ENCODE results near the gene NFKB1.
"Not testable (repeated sequence)": the region's sequence is repeated elsewhere in the genome, so short reads cannot be mapped to it uniquely, and the experiment has no call there.

NFKB1 gene

DNA sequence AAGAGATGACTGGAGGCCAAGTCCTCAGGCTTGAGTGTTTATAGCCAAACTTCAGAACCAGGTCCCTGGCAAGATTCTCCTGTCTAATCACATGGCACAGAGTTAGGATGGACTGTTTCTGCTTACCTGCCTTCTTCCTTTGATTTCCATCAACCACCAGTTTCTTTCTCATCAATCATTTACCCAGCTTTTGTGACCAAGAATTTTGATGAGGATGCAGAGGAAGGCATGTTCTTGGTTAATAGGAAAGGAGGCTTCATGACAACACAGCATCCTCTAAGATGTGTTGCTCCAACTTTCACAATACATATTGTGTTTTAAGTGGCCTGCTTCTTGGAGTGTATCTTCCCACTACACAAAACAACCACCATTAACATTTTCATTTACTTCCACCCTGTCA lies 65.3 kb downstream of the NFKB1 start:
- DNase-seq (ENCODE audit: extremely low spot score) = no peak
- POLR2A ChIA-PET = no interaction called here
- TF ChIP-seq HDGF (IDR thresholded peaks at IDR 0.05; ENCODE audit: borderline replicate concordance) (no peak), LEF1 (IDR thresholded peaks at IDR 0.05; ENCODE audit: borderline replicate concordance) (no peak), ARNT (IDR thresholded peaks at IDR 0.05) (no peak), FOXA1 (IDR thresholded peaks at IDR 0.05) (no peak), FOXM1 (IDR thresholded peaks at IDR 0.05; ENCODE audit: borderline replicate concordance) (no peak), FOXK2 (IDR thresholded peaks at IDR 0.05) (no peak), ZNF384 (IDR thresholded peaks at IDR 0.05) (no peak)

DNA sequence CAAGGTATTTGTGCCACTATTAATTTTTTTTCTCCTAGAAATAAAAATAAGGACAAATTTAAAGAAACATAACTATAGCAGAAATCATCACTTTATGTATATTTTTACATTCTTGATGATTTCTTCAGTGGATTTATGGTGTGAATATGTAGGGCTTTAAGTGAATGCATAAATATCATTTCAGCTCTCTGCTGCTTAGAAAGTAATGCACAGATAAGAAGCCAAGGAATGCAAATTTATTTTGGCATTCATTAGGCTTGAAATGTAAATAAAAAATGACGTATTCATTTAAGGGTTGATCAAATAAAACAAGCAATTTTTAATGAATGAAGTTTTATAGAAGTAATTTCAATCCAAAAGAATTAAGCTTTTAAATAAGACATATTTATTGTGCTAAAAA lies 66.3 kb downstream of the NFKB1 start:
- ChIA-PET CTCF (interaction anchor here (1.0 kb wide), 1 partner anchor 56 kb away, joined by 4 read pairs; no protein-coding TSS in a partner anchor), POLR2A (no interaction called here)
- TF ChIP-seq FOXK2 (IDR thresholded peaks at IDR 0.05) (no peak), ARNT (IDR thresholded peaks at IDR 0.05) (no peak), L3MBTL2 (conservative IDR thresholded peaks at IDR 0.05) (no peak), SP1 (IDR thresholded peaks at IDR 0.05) (no peak), ZNF384 (IDR thresholded peaks at IDR 0.05) (no peak), TARDBP (IDR thresholded peaks at IDR 0.05) (no peak), FOXA1 (IDR thresholded peaks at IDR 0.05) (no peak), BHLHE40 (IDR thresholded peaks at IDR 0.05; ENCODE audit: borderline replicate concordance) (no peak), SUZ12 (IDR thresholded peaks at IDR 0.05) (no peak), LEF1 (IDR thresholded peaks at IDR 0.05; ENCODE audit: borderline replicate concordance) (no peak), CTBP1 (IDR thresholded peaks at IDR 0.05; ENCODE audit: borderline replicate concordance) (no peak), ELF4 (IDR thresholded peaks at IDR 0.05) (no peak), FOXM1 (IDR thresholded peaks at IDR 0.05; ENCODE audit: borderline replicate concordance) (no peak), HDGF (IDR thresholded peaks at IDR 0.05; ENCODE audit: borderline replicate concordance) (no peak), NFRKB (IDR thresholded peaks at IDR 0.05) (no peak)
- TF ChIP-seq, protein P1, sequence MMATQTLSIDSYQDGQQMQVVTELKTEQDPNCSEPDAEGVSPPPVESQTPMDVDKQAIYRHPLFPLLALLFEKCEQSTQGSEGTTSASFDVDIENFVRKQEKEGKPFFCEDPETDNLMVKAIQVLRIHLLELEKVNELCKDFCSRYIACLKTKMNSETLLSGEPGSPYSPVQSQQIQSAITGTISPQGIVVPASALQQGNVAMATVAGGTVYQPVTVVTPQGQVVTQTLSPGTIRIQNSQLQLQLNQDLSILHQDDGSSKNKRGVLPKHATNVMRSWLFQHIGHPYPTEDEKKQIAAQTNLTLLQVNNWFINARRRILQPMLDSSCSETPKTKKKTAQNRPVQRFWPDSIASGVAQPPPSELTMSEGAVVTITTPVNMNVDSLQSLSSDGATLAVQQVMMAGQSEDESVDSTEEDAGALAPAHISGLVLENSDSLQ (IDR thresholded peaks at IDR 0.05) = no peak
- DNase-seq (ENCODE audit: extremely low spot score) = no peak

More for the DNA sequence above, 65.3 kb downstream of the NFKB1 start:
- CTCF ChIA-PET = no interaction called here

DNA sequence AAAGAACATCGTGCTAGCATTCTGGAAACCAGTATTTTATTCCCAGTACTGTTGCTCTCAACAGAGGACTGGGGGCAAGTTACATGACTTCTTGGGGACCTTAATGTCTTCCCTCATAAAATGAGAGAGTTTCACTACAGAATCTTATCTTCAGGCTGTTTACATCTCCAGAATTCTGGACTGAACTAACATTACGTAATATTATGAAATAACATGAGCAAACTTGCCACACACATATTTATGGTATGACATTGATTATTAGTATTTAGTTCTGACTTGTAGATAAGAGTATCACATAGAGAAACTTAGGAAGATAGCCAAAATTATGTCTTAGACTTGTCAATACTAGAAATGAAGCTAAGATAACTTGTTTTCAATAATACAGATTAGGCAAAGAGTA lies 68.0 kb downstream of the NFKB1 start:
- TF ChIP-seq HDGF (IDR thresholded peaks at IDR 0.05; ENCODE audit: borderline replicate concordance) (no peak), SUZ12 (IDR thresholded peaks at IDR 0.05) (no peak), SP1 (IDR thresholded peaks at IDR 0.05) (no peak), NFRKB (IDR thresholded peaks at IDR 0.05) (no peak), FOXK2 (IDR thresholded peaks at IDR 0.05) (no peak), L3MBTL2 (conservative IDR thresholded peaks at IDR 0.05) (no peak), LEF1 (IDR thresholded peaks at IDR 0.05; ENCODE audit: borderline replicate concordance) (no peak), BHLHE40 (IDR thresholded peaks at IDR 0.05; ENCODE audit: borderline replicate concordance) (no peak), ARNT (IDR thresholded peaks at IDR 0.05) (no peak), FOXM1 (IDR thresholded peaks at IDR 0.05; ENCODE audit: borderline replicate concordance) (no peak)
- TF ChIP-seq, protein P1 (IDR thresholded peaks at IDR 0.05) = no peak
- ChIA-PET POLR2A (interaction anchor here (0.5 kb wide), 1 partner anchor 68 kb away, joined by 3 read pairs; no protein-coding TSS in a partner anchor), CTCF (no interaction called here)
- no peak for DNase-seq (ENCODE audit: extremely low spot score)

DNA sequence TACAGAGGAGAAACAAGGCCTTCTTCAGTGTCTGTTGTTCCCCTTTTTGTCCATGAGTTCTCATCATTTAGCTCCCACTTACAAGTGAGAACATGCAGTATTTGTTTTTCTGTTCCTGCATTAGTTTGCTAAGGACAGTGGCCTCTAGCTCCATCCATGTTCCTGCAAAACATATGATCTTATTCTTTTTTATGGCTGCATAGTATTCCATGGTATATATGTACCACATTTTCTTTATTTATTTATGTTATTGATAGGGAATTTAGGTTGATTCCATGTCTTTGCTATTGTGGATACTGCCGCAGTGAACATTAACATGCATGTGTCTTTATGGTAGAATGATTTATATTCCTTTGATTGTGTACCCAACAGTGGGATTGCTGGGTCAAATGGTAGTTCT lies 69.1 kb downstream of the NFKB1 start:
- DNase-seq (ENCODE audit: extremely low spot score); CTCF ChIA-PET; POLR2A ChIA-PET: not testable (repeated sequence)

DNA sequence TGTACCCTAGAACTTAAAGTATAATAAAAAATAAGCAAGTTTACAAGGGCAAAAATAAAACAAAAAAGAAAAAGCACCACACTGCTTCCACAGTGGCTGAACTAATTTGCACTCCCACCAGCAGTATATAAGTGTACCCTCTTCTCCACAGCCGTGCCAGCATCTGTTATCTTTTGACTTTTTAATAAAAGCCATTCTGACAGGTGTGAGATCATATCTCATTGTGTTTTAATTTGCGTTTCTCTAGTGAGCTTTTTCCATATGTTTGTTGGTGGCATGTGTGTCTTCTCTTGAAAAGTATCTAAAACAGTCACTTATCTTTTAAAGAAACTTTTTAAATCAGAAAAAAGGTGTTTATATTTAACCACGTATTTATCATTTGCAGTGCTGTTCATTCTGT lies 71.3 kb downstream of the NFKB1 start:
- DNase-seq (ENCODE audit: extremely low spot score) = no peak
- TF ChIP-seq BHLHE40 (IDR thresholded peaks at IDR 0.05; ENCODE audit: borderline replicate concordance) (no peak), TARDBP (IDR thresholded peaks at IDR 0.05) (no peak), ARNT (IDR thresholded peaks at IDR 0.05) (no peak), SP1 (IDR thresholded peaks at IDR 0.05) (no peak), HDGF (IDR thresholded peaks at IDR 0.05; ENCODE audit: borderline replicate concordance) (no peak)
- TF ChIP-seq, protein P1 (IDR thresholded peaks at IDR 0.05) = no peak
- ChIA-PET POLR2A (no interaction called here), CTCF (interaction anchor here (0.6 kb wide), 1 partner anchor 30 kb away, joined by 3 read pairs; no protein-coding TSS in a partner anchor)

DNA sequence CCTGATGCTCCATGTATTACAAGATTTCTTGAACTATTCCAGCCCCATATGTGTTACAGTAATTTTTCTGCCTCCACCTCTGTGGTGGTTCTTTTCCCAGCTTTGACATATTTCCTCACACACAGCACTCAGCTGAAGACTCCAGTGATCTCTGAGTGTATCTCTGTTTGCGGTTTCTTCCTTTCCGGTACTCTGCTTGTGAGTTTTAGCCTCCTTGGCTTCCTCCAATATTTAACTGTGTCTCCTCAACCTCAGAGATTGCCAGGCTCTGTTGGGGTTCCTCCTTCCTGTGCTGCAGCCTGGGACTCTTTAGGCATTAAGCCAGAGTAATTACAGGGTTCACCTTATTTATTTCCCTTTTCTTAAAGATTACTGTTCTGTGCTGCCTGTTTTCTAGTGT lies 73.2 kb downstream of the NFKB1 start:
- TF ChIP-seq ZNF384 (IDR thresholded peaks at IDR 0.05) (no peak), FOXA1 (IDR thresholded peaks at IDR 0.05) (no peak), HDGF (IDR thresholded peaks at IDR 0.05; ENCODE audit: borderline replicate concordance) (no peak), BHLHE40 (IDR thresholded peaks at IDR 0.05; ENCODE audit: borderline replicate concordance) (no peak), SUZ12 (IDR thresholded peaks at IDR 0.05) (no peak), SP1 (IDR thresholded peaks at IDR 0.05) (no peak), FOXM1 (IDR thresholded peaks at IDR 0.05; ENCODE audit: borderline replicate concordance) (no peak)
- no peak for DNase-seq (ENCODE audit: extremely low spot score)
- CTCF ChIA-PET = no interaction called here
- POLR2A ChIA-PET = interaction anchor here (0.8 kb wide), 1 partner anchor 20 kb away, joined by 3 read pairs; no protein-coding TSS in a partner anchor
